Metanephros (tissue), 2 donors: Measurements from ENCODE around the gene TMEM9B. TPM values are rescaled to one million over a fixed set of nuclear protein-coding genes. Genes with fewer than 3 reads are reported as not detected.

ENCODE experiments used
- small RNA-seq: library from RNA; depleted of rRNA; stranded (forward); fragments of <200 nt; gene quantifications from one replicate; pipeline ENCODE3, GENCODE V24; 2014; ENCODE audit warnings: low replicate concordance
- total RNA-seq: library from RNA; depleted of rRNA; stranded (reverse); fragments of >200 nt; gene quantifications from one replicate; pipeline ENCODE4 v1.2.3, GENCODE V29; 2014

The TMEM9B gene
- total RNA-seq, result 34.9 TPM

GRCh38 chr11:8964324-8965320 is at the start of gene TMEM9B:
TMEM9B (minus strand) TSS chr11:8964442; CDS start chr11:8964313, 129 bp downstream.

GRCh38 chr11:9003573-9004182 is 39.4 kb upstream of the TMEM9B start, which contains the start of gene NRIP3:
NRIP3 (minus strand) TSS chr11:9004001; CDS start chr11:9003935, 66 bp downstream.

DNA sequence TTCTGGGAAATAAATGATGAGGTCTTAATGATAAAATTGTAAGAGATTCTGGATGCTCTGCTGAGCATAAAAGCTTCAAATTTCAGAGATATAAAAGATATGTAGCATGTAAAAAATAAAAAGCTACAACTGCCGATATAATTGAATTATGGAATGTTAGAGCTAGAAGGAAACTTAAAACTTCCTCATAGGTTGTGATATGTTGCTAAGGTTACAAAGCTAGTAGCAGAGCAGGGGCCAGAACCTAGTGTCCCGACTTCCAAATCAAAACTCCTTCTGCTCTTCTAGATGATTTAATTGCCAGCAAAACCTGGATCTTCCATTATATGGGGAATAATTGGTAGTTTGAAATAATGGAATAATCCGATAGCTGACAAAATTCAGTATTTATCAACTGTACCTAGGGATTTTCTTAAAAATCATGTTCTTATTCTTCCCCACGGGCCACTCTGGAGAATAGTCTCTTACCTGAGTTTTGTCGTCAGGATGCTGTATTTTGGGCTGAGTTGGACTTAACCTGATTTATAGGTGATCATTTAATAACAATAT is 21.6 kb downstream of the TMEM9B start, which contains the start of gene ASCL3:
TSS of gene ASCL3 (minus strand) at position 499 of the 549 bp plus-strand sequence. CDS start 4,855 bp downstream, outside the sequence.

DNA sequence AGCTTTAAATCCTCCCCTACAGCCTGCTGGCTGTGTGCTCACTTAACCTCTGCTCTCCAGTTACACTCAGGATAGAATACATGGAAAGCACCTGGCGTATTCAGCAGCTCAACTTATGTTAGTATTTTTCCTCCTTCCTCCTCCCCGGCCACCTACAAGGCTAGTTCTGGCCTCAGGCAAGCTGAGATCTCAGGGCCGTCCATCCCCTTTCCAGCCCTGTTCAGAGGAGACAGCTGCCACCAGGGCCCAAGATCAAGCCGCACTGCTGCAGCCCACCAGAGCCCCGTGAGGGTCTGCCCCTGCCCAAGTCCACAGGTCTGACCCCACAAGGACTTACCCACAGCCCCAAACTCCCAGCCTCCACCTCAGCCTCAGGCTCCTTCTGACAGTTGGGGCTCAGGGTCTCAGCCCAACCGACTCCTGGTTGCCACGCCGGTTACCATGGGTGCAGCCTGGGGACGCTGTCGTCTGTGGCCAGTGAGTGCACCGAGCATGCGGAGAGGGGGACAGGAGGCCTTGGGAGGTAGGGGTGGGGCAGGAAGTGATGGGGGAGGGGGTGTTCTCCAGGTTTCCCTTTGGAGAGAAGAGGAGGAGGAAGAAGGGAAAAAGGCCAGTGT is 31.6 kb downstream of the TMEM9B start, which contains the start of gene C11orf16:
TSS of gene C11orf16 (minus strand) at position 384 of the 617 bp plus-strand sequence. CDS start 639 bp downstream, outside the sequence.

DNA sequence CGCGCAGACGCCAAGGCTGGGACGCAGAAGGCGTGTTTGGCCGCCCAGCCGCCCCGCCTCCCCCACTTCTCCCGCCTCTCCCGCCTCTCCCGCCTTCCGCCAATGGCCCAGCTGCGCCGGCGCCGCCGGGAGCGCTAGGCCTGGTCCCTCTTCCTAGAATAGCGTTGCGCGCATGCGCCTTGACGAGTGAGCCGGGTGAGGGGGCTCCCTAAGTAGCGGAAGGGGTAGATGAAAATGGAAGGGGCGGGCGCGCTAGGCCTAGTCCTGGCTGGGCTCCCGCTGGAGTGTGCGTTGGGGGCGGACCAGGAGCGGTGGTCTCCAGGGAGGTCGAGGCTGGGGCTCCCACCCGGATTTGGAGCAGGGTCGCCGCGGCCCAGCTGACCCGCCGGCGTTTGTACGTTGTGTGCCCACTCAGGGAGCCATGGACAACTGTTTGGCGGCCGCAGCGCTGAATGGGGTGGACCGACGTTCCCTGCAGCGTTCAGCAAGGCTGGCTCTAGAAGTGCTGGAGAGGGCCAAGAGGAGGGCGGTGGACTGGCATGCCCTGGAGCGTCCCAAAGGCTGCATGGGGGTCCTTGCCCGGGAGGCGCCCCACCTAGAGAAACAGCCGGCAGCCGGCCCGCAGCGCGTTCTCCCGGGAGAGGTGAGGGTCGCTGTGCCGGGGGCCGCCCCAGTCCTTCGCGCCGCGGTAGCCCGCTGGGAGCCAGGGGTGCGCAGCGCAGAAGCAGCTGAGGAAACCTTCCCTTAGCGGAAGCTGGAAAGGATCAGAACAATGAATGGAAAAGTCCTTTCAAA is 53.0 kb downstream of the TMEM9B start, which contains the start of gene AKIP1:
TSS of gene AKIP1 (plus strand) at position 161 of the 795 bp plus-strand sequence. CDS start at position 422, 261 bp downstream.

Small RNA genes lying within 50 kb of the gene (small RNA-seq; reads per million reads assigned to genes)
- gene RF00019, result not detected

Other genes with a start within 250 kb of the TMEM9B start
- gene AKIP1, start 53.3 kb downstream of the TMEM9B start, total RNA-seq, result 19.4 TPM
- 0.47 TPM for gene C11orf16, start 31.5 kb downstream of the TMEM9B start, total RNA-seq
- not detected for gene ASCL3, start 21.4 kb downstream of the TMEM9B start, total RNA-seq
- 1.3 TPM for gene NRIP3, start 39.6 kb upstream of the TMEM9B start, total RNA-seq
- 13.6 TPM for gene SCUBE2, start 127.2 kb upstream of the TMEM9B start, total RNA-seq